ENCODE results near the gene PARS2.

The PARS2 gene

DNA sequence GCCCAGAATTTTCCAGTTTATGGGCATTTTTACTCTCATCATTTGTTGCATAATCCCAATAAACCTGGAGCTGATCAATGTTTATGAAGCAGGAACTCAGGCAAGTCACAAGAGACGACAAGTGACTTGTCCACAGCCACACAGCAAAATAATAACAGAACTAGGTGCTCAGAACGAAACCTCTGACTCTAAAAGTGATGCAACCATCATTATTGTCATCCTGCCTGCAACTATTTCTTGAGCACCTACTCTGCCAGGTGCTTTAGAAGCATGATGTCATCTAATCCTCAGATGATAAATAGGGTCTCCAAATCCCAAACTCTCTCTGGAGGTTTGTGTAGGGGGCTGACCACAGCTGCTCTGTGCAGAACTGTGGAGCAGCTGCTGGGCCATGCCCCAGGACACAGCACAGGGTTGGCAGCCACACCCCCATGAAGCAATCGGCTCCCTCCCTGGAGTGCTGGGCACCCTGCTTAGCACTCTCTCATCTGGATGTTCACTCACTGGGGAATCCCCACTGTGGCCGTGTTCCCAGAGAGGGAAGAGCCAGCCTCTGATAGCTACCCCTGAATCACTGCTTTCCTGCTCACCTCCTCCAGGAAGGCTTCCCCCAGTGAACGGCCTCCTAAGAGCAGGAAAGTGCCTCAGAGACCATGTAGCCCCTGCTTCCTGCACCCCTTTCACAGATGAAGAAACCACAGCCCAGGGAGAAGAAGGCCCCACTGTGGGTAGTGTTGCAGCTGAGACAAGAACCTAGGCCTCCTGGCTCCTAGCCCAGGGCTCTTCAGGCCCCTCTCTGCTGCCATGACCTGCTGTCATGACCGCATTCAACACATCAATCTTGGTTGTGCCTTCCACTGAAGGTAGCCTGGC, 34.7 kb upstream of the PARS2 start:
- no peak for DNase-seq (ENCODE audit: low spot score)
- no peak for TF ChIP-seq CTCF (IDR thresholded peaks at IDR 0.05)
- H3K4me3 ChIP-seq = no peak overlapping the region
- H3K27ac ChIP-seq = no peak overlapping the region

- no peak for TF ChIP-seq CTCF (IDR thresholded peaks at IDR 0.05)
- no peak for DNase-seq (ENCODE audit: low spot score)
- no peak overlapping the region for H3K27ac ChIP-seq
- H3K4me3 ChIP-seq = no peak overlapping the region
Observed at GRCh38 chr1:54798206-54798605, 33.9 kb upstream of the PARS2 start.

GRCh38 chr1:54796902-54797301, 32.6 kb upstream of the PARS2 start:
- TF ChIP-seq CTCF (IDR thresholded peaks at IDR 0.05) = no peak

DNA sequence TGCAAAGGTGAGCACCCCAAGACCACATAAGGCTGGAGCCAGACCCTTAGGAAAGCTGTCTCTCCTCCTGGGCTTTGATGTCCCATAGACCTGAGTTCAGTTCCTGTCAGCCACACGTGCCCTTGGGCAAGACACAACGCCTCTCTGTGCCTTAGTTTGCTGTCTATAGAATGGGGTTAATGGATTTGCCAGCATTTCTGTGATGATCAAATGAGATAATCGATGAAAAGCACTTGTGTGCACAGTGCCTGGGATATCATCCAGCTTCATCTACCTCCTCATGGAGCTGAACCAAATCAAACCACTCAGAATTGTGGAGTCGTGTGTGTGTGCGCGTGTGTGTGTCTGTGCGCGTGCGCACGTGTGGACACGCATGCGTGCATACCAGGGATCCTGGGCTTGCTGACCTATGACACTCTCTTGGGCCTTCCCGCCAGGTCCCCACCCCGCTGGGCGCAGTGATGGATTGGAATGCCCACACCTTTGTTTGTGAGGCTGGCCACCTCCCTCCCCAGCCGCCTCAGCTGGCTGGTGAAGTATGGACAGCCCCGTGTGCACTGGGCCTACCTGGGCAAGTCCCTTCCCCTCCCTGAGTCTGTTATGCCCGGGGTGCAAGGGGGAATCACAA, 31.6 kb upstream of the PARS2 start:
- DNase-seq (ENCODE audit: low spot score) = no peak
- TF ChIP-seq CTCF (IDR thresholded peaks at IDR 0.05) = no peak
- Histone ChIP-seq H3K4me3 (no peak overlapping the region), H3K27ac (no peak overlapping the region)

More at GRCh38 chr1:54796902-54797301, 32.6 kb upstream of the PARS2 start:
- H3K27ac ChIP-seq = no peak overlapping the region
- no peak overlapping the region for H3K4me3 ChIP-seq
- DNase-seq (ENCODE audit: low spot score) = no peak

DNA sequence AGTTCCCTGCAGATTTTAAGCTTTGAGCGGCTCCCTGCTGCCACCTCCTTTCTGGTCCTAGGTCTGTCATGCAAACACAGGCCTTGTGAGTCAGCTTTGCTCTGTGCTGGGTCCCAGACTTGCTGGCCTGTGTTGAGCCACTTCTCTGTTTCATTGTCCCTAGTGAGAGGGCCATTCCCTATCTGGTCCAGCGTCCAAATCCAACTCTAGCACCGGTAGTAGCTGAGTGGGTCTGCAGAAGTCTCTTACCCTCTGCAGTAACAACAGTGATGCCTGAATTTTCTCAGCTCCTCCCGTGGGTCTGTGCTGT, 31.0 kb upstream of the PARS2 start:
- no peak overlapping the region for H3K27ac ChIP-seq

DNA sequence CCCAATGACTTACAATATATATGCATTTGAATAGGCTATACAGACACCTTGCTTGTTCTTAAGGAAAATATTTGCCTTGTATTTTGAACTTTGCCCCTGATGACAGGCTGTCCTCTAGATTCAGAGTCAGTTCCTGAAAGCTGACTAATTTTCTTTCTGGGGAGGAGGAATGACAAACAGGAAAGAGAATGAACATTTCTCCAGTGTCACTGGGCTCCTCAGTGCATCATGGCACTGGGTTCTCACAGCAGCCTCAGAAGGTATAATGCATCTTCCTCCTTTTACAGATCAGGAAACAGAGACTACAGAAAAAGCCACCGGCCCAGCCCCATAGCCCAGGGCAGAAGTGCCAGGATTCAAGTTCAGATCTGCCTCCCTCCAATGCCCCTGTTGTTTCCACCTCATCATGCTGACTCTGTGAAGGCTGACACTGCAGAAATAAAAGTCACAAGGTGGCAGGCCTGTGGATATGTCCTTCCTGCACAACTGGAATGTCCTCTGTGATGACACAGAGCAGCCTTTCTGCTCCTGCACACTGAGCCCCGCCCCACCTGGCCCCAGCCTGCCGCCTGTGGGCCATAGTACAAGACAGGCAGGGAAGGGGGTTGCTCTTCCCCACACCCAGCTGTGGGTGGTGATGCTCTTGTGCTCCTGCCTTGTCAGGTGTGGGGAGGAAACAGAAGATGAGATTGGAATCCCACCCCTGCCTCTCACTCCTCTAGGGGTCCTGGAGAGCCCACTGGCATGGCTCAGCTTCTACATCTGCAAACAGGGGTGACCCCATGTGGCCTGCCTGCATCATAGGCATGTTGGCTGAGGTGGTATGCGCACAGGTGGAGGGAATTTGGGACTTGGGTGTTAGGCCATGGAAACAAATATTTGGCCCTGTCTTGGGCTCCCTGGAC, 30.4 kb upstream of the PARS2 start:
- H3K27ac ChIP-seq = no peak overlapping the region
- no peak for DNase-seq (ENCODE audit: low spot score)

More for the DNA sequence above, 31.0 kb upstream of the PARS2 start:
- no peak for DNase-seq (ENCODE audit: low spot score)
- H3K4me3 ChIP-seq = no peak overlapping the region
- no peak for TF ChIP-seq CTCF (IDR thresholded peaks at IDR 0.05)

More for the DNA sequence above, 30.4 kb upstream of the PARS2 start:
- H3K4me3 ChIP-seq = no peak overlapping the region
- TF ChIP-seq CTCF (IDR thresholded peaks at IDR 0.05) = no peak
